HG03045 (cell line): Measurements from ENCODE around the gene GTF2A1L.

ENCODE experiments used
- ATAC-seq: cut with Tn5 transposase; IDR thresholded peaks from one replicate; pipeline ENCODE4 v1.9.1; 2021; ENCODE audit warnings: mild to moderate bottlenecking, moderate library complexity; ENCODE audit not compliant: unreplicated experiment

The GTF2A1L gene

GRCh38 chr2:48728840-48729239 is 111.2 kb downstream of the GTF2A1L start:
- ATAC-seq = no peak
